DND-41 (cell line): Measurements from ENCODE around the gene LAYN.

Experiments
- ATAC-seq: fragments of 200-7000 bp; cut with Tn5 transposase; 3 replicates; pipeline ENCODE4 v1.9.1; 2021; ENCODE audit warnings: low read depth; ENCODE audit not compliant: insufficient read depth
- DNase-seq: peaks from one replicate; pipeline ENCODE4 v3.0.0-alpha.2; 2020
- H2AFZ ChIP-seq: 2 replicates; pipeline ENCODE4 v1.6.0; 2012; ENCODE audit warnings: low read depth, low read length
- H3K27ac ChIP-seq: 2 replicates; pipeline ENCODE4 v1.5.1; 2012; ENCODE audit warnings: low read length, inconsistent platforms
- H3K27me3 ChIP-seq: fragments of 200-600 bp; sonication (generic); 2 replicates; pipeline ENCODE4 v1.6.0; 2012; ENCODE audit warnings: low read length, mild to moderate bottlenecking, inconsistent platforms; ENCODE audit not compliant: insufficient read depth, poor library complexity
- H3K36me3 ChIP-seq: 2 replicates; pipeline ENCODE4 v1.5.1; 2012; ENCODE audit warnings: low read length, inconsistent platforms; ENCODE audit not compliant: insufficient read depth
- H3K4me1 ChIP-seq: 2 replicates; pipeline ENCODE4 v1.5.1; 2012; ENCODE audit warnings: mild to moderate bottlenecking, low read length; ENCODE audit not compliant: insufficient read depth
- H3K4me2 ChIP-seq: 2 replicates; pipeline ENCODE4 v1.6.0; 2012; ENCODE audit warnings: mild to moderate bottlenecking, moderate library complexity, low read length, inconsistent platforms; ENCODE audit not compliant: insufficient read depth
- H3K4me3 ChIP-seq, 2 experiments: fragments of 200-600 bp in 1 of 2; shearing (Covaris generic) in 1 of 2; 2 replicates each; pipeline ENCODE4 v1.5.1; 2012 to 2016; ENCODE audit warnings: inconsistent platforms in 2 of 2, low read length in 2 of 2, mild to moderate bottlenecking in 2 of 2, low read depth in 1 of 2, moderate library complexity in 1 of 2
- H3K79me2 ChIP-seq: 2 replicates; pipeline ENCODE4 v1.6.0; 2012; ENCODE audit warnings: low read length, inconsistent platforms; ENCODE audit not compliant: insufficient read depth
- H3K9ac ChIP-seq: 2 replicates; pipeline ENCODE4 v1.6.0; 2012; ENCODE audit warnings: low read depth, mild to moderate bottlenecking, inconsistent platforms, low read length, moderate library complexity
- H3K9me3 ChIP-seq: 2 replicates; pipeline ENCODE4 v1.5.1; 2012; ENCODE audit warnings: low read length, moderate library complexity, mild to moderate bottlenecking, inconsistent platforms; ENCODE audit not compliant: insufficient read depth, severe bottlenecking
- H4K20me1 ChIP-seq: 2 replicates; pipeline ENCODE4 v1.6.0; 2012; ENCODE audit warnings: low read length; ENCODE audit not compliant: insufficient read depth
- EZH2 ChIP-seq: IDR thresholded peaks from 3 replicates; pipeline ENCODE4 v1.6.1; 2012; ENCODE audit warnings: borderline replicate concordance, low read depth, mild to moderate bottlenecking, moderate library complexity, low read length, inconsistent platforms; ENCODE audit not compliant: severe bottlenecking
- TF ChIP-seq, protein P1 (sequence below): IDR thresholded peaks from 2 replicates; pipeline ENCODE4 v1.5.1; 2012; ENCODE audit warnings: borderline replicate concordance, low read length, moderate library complexity, mild to moderate bottlenecking; ENCODE audit not compliant: poor library complexity, severe bottlenecking; ENCODE audit errors: extremely low read depth

Gene LAYN

DNA sequence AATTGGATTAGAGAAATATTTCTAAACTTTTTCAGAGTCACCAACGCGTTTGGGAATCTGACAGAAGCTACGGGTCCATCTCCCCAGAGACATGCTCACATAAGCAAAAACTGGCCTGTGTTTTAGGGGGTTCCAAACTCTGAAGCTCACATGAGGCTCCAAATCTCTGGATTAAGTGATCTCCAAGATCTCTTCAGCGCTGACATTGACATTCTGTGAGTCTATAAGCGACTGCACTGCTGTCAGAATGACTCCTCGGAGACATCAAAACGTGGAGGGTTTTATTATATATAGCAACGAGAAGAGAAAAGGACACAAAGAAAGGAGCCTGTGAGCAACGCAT, 61.1 kb downstream of the LAYN start:
- Histone ChIP-seq H3K27me3 (no peaks in the 10 kb centered on the region), H3K9ac (peak overlapping the region; percentile 57), H3K79me2 (peaks cover 40% of the 10 kb centered on the region), H3K4me2 (peak overlapping the region; percentile 81), H3K4me1 (peaks cover 37% of the 10 kb centered on the region), H3K36me3 (no peaks in the 10 kb centered on the region), H4K20me1 (peaks cover 19% of the 10 kb centered on the region), H3K27ac (peak overlapping the region; percentile 69), H3K9me3 (no peaks in the 10 kb centered on the region), H2AFZ (peak overlapping the region; percentile 87), H3K4me3 (peak overlapping the region; percentile 13 to 57; a peak in 3 of 4 replicates)
- ATAC-seq: no peak
- no peak for TF ChIP-seq EZH2
- TF ChIP-seq, protein P1, sequence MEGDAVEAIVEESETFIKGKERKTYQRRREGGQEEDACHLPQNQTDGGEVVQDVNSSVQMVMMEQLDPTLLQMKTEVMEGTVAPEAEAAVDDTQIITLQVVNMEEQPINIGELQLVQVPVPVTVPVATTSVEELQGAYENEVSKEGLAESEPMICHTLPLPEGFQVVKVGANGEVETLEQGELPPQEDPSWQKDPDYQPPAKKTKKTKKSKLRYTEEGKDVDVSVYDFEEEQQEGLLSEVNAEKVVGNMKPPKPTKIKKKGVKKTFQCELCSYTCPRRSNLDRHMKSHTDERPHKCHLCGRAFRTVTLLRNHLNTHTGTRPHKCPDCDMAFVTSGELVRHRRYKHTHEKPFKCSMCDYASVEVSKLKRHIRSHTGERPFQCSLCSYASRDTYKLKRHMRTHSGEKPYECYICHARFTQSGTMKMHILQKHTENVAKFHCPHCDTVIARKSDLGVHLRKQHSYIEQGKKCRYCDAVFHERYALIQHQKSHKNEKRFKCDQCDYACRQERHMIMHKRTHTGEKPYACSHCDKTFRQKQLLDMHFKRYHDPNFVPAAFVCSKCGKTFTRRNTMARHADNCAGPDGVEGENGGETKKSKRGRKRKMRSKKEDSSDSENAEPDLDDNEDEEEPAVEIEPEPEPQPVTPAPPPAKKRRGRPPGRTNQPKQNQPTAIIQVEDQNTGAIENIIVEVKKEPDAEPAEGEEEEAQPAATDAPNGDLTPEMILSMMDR: no peak
- no peak for DNase-seq

DNA sequence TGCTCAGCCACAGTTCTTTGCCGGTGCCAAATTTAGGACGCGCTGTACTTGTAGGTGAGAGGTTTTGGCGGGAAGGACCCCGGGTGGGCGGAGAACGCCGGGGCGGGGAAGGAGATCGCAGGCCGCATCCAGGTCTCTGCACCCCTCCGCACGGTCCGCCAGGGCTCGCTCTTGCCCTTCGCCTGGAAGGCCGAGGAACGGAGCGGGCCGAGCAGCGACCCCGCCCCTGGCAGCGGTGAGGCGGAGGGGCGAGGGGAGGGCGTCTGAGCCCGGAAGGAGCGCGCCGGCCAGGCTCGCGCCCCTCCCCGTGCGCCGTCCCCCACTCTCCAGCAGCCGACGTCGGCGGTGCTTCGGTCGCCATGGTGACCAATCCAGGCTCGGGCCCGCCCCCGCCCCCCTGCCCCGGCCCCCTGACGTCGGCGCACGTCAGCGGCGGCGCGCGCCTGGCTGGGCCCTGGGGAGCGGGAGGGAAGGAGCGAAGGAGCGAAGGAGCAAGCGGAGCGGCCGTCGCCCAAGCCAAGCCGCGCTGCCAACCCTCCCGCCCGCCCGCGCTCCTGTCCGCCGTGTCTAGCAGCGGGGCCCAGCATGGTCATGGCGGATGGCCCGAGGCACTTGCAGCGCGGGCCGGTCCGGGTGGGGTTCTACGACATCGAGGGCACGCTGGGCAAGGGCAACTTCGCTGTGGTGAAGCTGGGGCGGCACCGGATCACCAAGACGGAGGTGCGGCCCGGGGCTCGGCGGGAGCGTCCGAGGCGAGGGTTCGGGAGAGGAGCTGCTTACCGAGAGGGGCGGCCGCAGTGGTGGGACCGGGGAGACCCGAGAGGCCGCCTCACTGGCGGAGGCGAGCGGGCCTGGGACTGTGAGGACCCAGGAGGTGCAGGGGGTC, 61.7 kb downstream of the LAYN start, which contains the start of gene SIK2:
TSS of gene SIK2 (plus strand) at position 471 of the 886 bp plus-strand sequence. CDS start at position 586, 115 bp downstream.
- Histone ChIP-seq H4K20me1 (peaks cover 19% of the 10 kb centered on the region), H3K27ac (peak within 1 kb of the TSS; percentile 69), H2AFZ (peak within 1 kb of the TSS; percentile 89), H3K4me1 (peaks cover 37% of the 10 kb centered on the region), H3K4me2 (peak within 1 kb of the TSS; percentile 81), H3K4me3 (peak within 1 kb of the TSS; percentile 40 to 87), H3K79me2 (peaks cover 45% of the 10 kb centered on the region), H3K36me3 (no peaks in the 10 kb centered on the region), H3K9me3 (no peaks in the 10 kb centered on the region), H3K9ac (peak within 1 kb of the TSS; percentile 80), H3K27me3 (no peaks in the 10 kb centered on the region)
- ATAC-seq (peak; percentile 88), DNase-seq (peak; percentile 95)
- TF ChIP-seq, protein P1: peak; percentile 90
- no peak for TF ChIP-seq EZH2

DNA sequence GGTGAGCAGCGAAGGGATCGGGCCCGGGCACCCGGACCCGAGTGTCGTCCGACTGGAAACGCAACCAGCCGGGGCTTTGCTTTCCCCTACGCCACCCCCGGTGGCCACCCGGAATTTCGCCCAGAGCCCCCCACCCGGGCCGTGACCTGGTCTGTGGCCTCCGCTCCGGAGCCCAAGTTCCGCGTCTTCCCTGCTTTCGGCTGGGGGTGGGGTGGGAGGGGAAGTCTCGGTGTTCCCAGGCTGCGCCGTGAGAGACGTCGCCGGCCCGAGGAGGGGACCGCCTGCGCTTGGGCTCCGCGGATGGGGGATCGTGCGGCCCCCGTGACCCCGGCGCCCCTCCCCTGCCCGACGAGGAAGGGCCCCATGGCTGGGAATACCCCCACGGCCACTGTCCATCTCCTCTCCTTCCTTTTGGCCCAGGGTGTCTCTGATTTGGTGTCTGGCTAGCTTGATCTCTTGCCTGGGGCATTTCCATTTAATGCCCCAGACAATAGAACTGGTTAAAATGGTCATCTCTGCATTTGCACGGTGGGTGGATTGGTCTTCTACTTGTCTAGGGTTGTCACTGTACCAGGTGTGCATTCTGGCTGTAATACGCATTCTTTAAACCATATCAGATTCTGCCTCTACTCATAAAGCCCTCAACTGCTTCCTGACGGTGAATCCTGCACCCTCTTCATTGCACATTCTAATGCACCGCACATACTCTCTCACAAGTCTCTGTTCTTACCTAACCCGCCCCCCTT, 62.5 kb downstream of the LAYN start:
- Histone ChIP-seq H3K9ac (peak overlapping the region; percentile 80), H3K27ac (peak overlapping the region; percentile 61), H3K9me3 (no peaks in the 10 kb centered on the region), H4K20me1 (peaks cover 19% of the 10 kb centered on the region), H3K27me3 (no peaks in the 10 kb centered on the region), H3K4me1 (peaks cover 37% of the 10 kb centered on the region), H2AFZ (peak overlapping the region; percentile 89), H3K79me2 (peaks cover 52% of the 10 kb centered on the region), H3K4me3 (peak overlapping the region; percentile 40 to 87), H3K36me3 (no peaks in the 10 kb centered on the region), H3K4me2 (peak overlapping the region; percentile 81)
- TF ChIP-seq, protein P1: no peak
- TF ChIP-seq EZH2: no peak
- DNase-seq: peak; percentile 44
- ATAC-seq: peak; percentile 25
